GM23338 (cell line): ENCODE results near the gene SIPA1.

ENCODE experiments used
- CREB1 ChIP-seq: fragments of 250-450 bp; sonication (Bioruptor Pico); IDR thresholded peaks from 2 replicates; pipeline ENCODE4 v1.5.0; 2020; ENCODE audit warnings: low read depth, mild to moderate bottlenecking, moderate library complexity
- CTCF ChIP-seq, 2 experiments: fragments of 200-600 bp in 1 of 2; sonication (generic) in 1 of 2; conservative IDR thresholded peaks; 2 replicates each; pipeline versions ENCODE4 v1.5.1 to v1.6.1; 2016 to 2017; ENCODE audit warnings: antibody characterized with exemption in 2 of 2, low read depth in 2 of 2, mild to moderate bottlenecking in 2 of 2, moderate library complexity in 1 of 2
- ETS1 ChIP-seq: IDR thresholded peaks from 2 replicates; pipeline ENCODE4 v1.6.1; 2016; ENCODE audit warnings: antibody characterized with exemption
- EZH2 ChIP-seq: fragments of 200-600 bp; sonication (generic); IDR thresholded peaks from one replicate; pipeline ENCODE4 v1.8.0; 2017; ENCODE audit warnings: antibody characterized with exemption, mild to moderate bottlenecking, low read depth; ENCODE audit not compliant: unreplicated experiment
- EZH2phosphoT487 ChIP-seq: fragments of 200-600 bp; sonication (generic); IDR thresholded peaks from one replicate; pipeline ENCODE4 v1.8.1; 2018; ENCODE audit warnings: antibody characterized with exemption; ENCODE audit not compliant: unreplicated experiment
- JUNB ChIP-seq: IDR thresholded peaks from one replicate; pipeline ENCODE4 v1.6.1; 2016; ENCODE audit warnings: antibody characterized with exemption; ENCODE audit not compliant: unreplicated experiment
- NANOG ChIP-seq: IDR thresholded peaks from 2 replicates; pipeline ENCODE4 v1.6.1; 2016; ENCODE audit warnings: antibody characterized with exemption, borderline replicate concordance
- POLR2AphosphoS5 ChIP-seq: IDR thresholded peaks from 2 replicates; pipeline ENCODE4 v1.6.1; 2016; ENCODE audit warnings: antibody characterized with exemption, low read depth
- REST ChIP-seq: IDR thresholded peaks from one replicate; pipeline ENCODE4 v1.6.1; 2018; ENCODE audit warnings: antibody characterized with exemption; ENCODE audit not compliant: unreplicated experiment

- TF ChIP-seq CTCF (conservative IDR thresholded peaks at IDR 0.05; ENCODE audit: low read depth in 2 of 2): no peak
- no peak for TF ChIP-seq REST
- no peak for TF ChIP-seq EZH2phosphoT487
- TF ChIP-seq CREB1 (CRISPR knock-in tag): no peak
- TF ChIP-seq POLR2AphosphoS5: no peak
- no peak for TF ChIP-seq EZH2
- TF ChIP-seq NANOG: no peak
- TF ChIP-seq JUNB: no peak
- TF ChIP-seq ETS1: no peak
Observed at GRCh38 chr11:65604258-65604657, 33.6 kb upstream of the SIPA1 start.
